ENCODE results near the gene ITGB5. TPM values are rescaled to one million over a fixed set of nuclear protein-coding genes. Genes with fewer than 3 reads are reported as not detected.

ITGB5 gene
- total RNA-seq, 2 donors from 2014 or later: 262 to 329 TPM

GRCh38 chr3:124832782-124833709 is 54.1 kb downstream of the ITGB5 start:
- H3K4me1 Mint-ChIP-seq: peaks cover 70% of the 10 kb centered on the region
- Histone ChIP-seq H3K4me3 (ENCODE audit: low read length) (no peak overlapping the region), H3K27ac (ENCODE audit: low read depth, low read length) (no peak overlapping the region), H3K9ac (ENCODE audit: extremely low read depth, low read length, poor library complexity, severe bottlenecking) (no peak overlapping the region), H3K27me3 (ENCODE audit: control insufficient read depth, insufficient read depth, low read length, poor library complexity, severe bottlenecking) (no peaks in the 10 kb centered on the region), H3K36me3 (ENCODE audit: control insufficient read depth, insufficient read depth, low read length) (peaks cover 85% of the 10 kb centered on the region), H3K9me3 (ENCODE audit: control insufficient read depth, low read length) (peaks cover 7% of the 10 kb centered on the region), H3K4me1 (ENCODE audit: control insufficient read depth, insufficient read depth, low read length) (peaks cover 44% of the 10 kb centered on the region)
- no peak for DNase-seq
- 95% methylated on average over 1 of the region's 1 CpG; no CpG with 5 or more reads in 1 of the 2 experiments for WGBS, 2 experiments (ENCODE audit: insufficient coverage in 1 of 2, insufficient read length in 1 of 2)
- H3K27me3 Mint-ChIP-seq (ENCODE audit: insufficient read depth): no peaks in the 10 kb centered on the region
- no peak for TF ChIP-seq CTCF (conservative IDR thresholded peaks at IDR 0.05)
- H3K36me3 Mint-ChIP-seq (ENCODE audit: low read depth): peaks cover 65% of the 10 kb centered on the region
- H3K9me3 Mint-ChIP-seq: no peaks in the 10 kb centered on the region
- H3K4me3 Mint-ChIP-seq: no peak overlapping the region
- peak overlapping the region; percentile 79 for H3K27ac Mint-ChIP-seq

GRCh38 chr3:124831628-124832199 is 55.5 kb downstream of the ITGB5 start:
- Histone ChIP-seq H3K36me3 (ENCODE audit: control insufficient read depth, insufficient read depth, low read length) (peaks cover 79% of the 10 kb centered on the region), H3K4me3 (ENCODE audit: low read length) (no peak overlapping the region), H3K27ac (ENCODE audit: low read depth, low read length) (no peak overlapping the region), H3K9ac (ENCODE audit: extremely low read depth, low read length, poor library complexity, severe bottlenecking) (no peak overlapping the region), H3K9me3 (ENCODE audit: control insufficient read depth, low read length) (peaks cover 7% of the 10 kb centered on the region), H3K27me3 (ENCODE audit: control insufficient read depth, insufficient read depth, low read length, poor library complexity, severe bottlenecking) (no peaks in the 10 kb centered on the region), H3K4me1 (ENCODE audit: control insufficient read depth, insufficient read depth, low read length) (peaks cover 35% of the 10 kb centered on the region)
- Mint-ChIP-seq H3K4me1 (peaks cover 70% of the 10 kb centered on the region), H3K27me3 (ENCODE audit: insufficient read depth) (no peaks in the 10 kb centered on the region), H3K9me3 (no peaks in the 10 kb centered on the region), H3K27ac (peak overlapping the region; percentile 64), H3K4me3 (no peak overlapping the region), H3K36me3 (ENCODE audit: low read depth) (peaks cover 69% of the 10 kb centered on the region)
- 89 to 91% methylated on average over 4 of the region's 4 CpGs for WGBS, 2 experiments (ENCODE audit: insufficient coverage in 1 of 2, insufficient read length in 1 of 2)
- no peak for TF ChIP-seq CTCF (conservative IDR thresholded peaks at IDR 0.05)
- DNase-seq: peak; percentile 39

- Histone ChIP-seq H3K27me3 (ENCODE audit: control insufficient read depth, insufficient read depth, low read length, poor library complexity, severe bottlenecking) (no peaks in the 10 kb centered on the region), H3K27ac (ENCODE audit: low read depth, low read length) (no peak overlapping the region), H3K36me3 (ENCODE audit: control insufficient read depth, insufficient read depth, low read length) (peaks cover 79% of the 10 kb centered on the region), H3K4me3 (ENCODE audit: low read length) (no peak overlapping the region), H3K4me1 (ENCODE audit: control insufficient read depth, insufficient read depth, low read length) (peaks cover 20% of the 10 kb centered on the region), H3K9ac (ENCODE audit: extremely low read depth, low read length, poor library complexity, severe bottlenecking) (no peak overlapping the region), H3K9me3 (ENCODE audit: control insufficient read depth, low read length) (peaks cover 18% of the 10 kb centered on the region)
- Mint-ChIP-seq H3K36me3 (ENCODE audit: low read depth) (peaks cover 71% of the 10 kb centered on the region), H3K27me3 (ENCODE audit: insufficient read depth) (no peaks in the 10 kb centered on the region), H3K4me1 (peaks cover 67% of the 10 kb centered on the region), H3K27ac (peak overlapping the region; percentile 65), H3K4me3 (no peak overlapping the region), H3K9me3 (no peaks in the 10 kb centered on the region)
- TF ChIP-seq CTCF (conservative IDR thresholded peaks at IDR 0.05): no peak
- WGBS, 2 experiments (ENCODE audit: insufficient coverage in 1 of 2, insufficient read length in 1 of 2): 85 to 94% methylated on average over 5 of the region's 6 CpGs
- DNase-seq: no peak
Observed at GRCh38 chr3:124829819-124830554, 57.2 kb downstream of the ITGB5 start.

Data from endodermal cell (in vitro differentiated cells).